Measurements from ENCODE around the gene ELOVL7. TPM values are rescaled to one million over a fixed set of nuclear protein-coding genes. Genes with fewer than 3 reads are reported as not detected.
A peak's percentile ranks its signal among the peaks of the same experiment; 100 is the strongest.
"Not testable (repeated sequence)": the region's sequence is repeated elsewhere in the genome, so short reads cannot be mapped to it uniquely, and the experiment has no call there.

ELOVL7 gene
- total RNA-seq, 3 donors from 2014 or later, result 8.9 to 33.7 (median 15.9) TPM

DNA sequence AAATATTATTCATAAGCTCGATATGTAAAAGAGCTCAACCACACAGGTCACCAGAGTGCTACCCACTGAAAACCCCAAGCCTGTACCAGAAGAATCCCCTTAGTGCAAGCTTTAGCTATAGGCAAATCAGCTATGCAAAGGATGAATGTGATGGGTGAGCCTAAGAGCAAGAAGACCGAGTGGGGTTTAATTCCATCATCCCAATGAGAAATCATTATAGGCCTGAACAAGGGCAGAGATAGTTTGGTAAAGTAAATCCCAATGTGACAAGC, 21.8 kb downstream of the ELOVL7 start:
- Histone ChIP-seq H3K4me1 (ENCODE audit: low read depth) (no peaks in the 10 kb centered on the region), H3K9me3 (no peaks in the 10 kb centered on the region), H3K4me3 (no peak overlapping the region), H3K36me3 (ENCODE audit: low read depth) (no peaks in the 10 kb centered on the region)
- ATAC-seq (no peak), DNase-seq (no peak)
- TF ChIP-seq, protein P1, sequence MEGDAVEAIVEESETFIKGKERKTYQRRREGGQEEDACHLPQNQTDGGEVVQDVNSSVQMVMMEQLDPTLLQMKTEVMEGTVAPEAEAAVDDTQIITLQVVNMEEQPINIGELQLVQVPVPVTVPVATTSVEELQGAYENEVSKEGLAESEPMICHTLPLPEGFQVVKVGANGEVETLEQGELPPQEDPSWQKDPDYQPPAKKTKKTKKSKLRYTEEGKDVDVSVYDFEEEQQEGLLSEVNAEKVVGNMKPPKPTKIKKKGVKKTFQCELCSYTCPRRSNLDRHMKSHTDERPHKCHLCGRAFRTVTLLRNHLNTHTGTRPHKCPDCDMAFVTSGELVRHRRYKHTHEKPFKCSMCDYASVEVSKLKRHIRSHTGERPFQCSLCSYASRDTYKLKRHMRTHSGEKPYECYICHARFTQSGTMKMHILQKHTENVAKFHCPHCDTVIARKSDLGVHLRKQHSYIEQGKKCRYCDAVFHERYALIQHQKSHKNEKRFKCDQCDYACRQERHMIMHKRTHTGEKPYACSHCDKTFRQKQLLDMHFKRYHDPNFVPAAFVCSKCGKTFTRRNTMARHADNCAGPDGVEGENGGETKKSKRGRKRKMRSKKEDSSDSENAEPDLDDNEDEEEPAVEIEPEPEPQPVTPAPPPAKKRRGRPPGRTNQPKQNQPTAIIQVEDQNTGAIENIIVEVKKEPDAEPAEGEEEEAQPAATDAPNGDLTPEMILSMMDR (IDR thresholded peaks at IDR 0.05), result no peak
- intact Hi-C loops (cut with DNase I, micrococcal nuclease), result no loop called here

DNA sequence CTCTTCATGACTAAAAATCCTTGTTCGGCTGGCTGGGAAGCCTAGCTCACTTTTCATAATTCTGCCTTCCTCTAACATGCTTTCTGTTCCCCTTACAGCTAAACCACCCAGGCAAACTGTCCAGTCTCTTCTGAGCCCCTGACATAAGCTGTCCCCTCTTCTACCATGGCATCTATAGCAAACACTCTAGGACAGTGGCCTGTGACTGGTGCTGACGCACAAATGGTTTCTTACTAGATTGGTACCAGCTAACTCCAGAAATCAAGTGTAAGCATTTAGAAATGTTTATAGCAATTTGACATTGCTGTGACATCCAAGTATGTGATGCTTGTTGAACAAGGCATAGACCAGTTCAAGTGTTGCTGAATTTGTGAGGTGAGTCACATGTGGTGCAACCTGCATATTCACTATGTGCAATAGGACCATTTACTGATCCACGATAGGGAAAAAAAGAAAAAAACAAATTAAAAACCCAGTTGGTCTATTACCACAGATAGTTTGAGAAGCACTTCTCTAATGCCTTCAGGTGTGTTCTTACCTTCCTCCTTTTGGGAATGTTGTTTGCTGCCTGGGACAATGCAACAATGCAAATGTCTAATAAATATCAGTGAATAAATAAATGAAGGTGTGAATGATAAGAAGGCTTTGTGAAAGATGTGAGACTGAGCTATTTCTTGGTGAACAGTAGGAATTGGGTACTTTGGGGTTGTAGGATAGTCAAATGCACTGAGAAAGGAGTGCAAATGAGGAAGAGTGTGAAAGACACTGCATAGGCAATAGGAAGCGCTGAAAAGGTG, 22.4 kb downstream of the ELOVL7 start:
- Histone ChIP-seq H3K4me3 (no peak overlapping the region), H3K4me1 (ENCODE audit: low read depth) (no peaks in the 10 kb centered on the region), H3K36me3 (ENCODE audit: low read depth) (no peaks in the 10 kb centered on the region), H3K9me3 (no peaks in the 10 kb centered on the region)
- ATAC-seq, result no peak
- TF ChIP-seq, protein P1 (IDR thresholded peaks at IDR 0.05), result no peak
- no peak for DNase-seq
- intact Hi-C loops (cut with DNase I, micrococcal nuclease), result no loop called here

DNA sequence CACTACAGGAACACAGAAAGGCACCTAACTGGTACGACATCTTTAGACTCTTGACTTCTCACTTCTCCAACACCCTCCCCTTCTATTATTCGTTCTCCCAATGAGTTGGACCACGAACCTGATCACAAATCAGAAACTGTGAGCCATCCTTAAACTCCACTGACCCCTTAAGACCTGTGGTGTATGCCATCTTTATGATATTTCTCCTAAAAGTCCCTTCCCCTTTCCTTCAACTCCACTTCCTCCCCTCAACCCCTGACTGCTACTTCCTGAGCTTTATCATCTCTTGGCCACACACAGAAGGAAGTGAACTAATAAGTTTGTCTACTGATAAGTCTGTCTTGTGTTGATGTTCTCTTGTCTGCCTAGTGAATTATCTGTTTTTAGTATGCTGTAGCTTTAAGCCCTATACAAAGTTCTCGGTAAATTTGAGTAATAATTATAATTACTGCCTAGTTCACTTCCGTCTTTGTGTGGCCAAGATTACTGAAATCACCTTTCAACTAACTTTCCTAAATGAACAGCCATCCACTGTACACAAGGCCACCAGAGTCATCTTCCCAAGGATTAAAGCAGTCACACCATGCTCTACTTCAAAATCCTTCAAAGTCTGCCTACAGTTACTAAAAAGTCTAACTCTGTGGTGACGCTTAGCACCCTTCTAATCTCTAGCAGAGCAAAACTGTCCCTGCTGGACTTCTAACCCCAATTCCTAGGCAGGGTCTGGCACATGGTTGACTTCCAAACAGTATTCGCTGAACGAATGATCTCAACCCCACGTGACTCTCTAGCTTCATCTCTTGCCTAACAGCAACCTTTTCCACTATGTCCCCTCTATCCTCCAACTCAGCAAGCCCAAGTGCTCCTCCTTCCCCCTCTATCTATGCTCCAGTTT, 23.2 kb downstream of the ELOVL7 start:
- no peaks in the 10 kb centered on the region for H3K36me3 ChIP-seq (ENCODE audit: low read depth)
- H3K9me3 ChIP-seq, result no peaks in the 10 kb centered on the region
- DNase-seq, result no peak
- no peak for ATAC-seq
- intact Hi-C loops (cut with DNase I, micrococcal nuclease), result no loop called here
- H3K4me1 ChIP-seq (ENCODE audit: low read depth), result no peaks in the 10 kb centered on the region
- no peak overlapping the region for H3K4me3 ChIP-seq
- TF ChIP-seq, protein P1 (IDR thresholded peaks at IDR 0.05), result no peak

DNA sequence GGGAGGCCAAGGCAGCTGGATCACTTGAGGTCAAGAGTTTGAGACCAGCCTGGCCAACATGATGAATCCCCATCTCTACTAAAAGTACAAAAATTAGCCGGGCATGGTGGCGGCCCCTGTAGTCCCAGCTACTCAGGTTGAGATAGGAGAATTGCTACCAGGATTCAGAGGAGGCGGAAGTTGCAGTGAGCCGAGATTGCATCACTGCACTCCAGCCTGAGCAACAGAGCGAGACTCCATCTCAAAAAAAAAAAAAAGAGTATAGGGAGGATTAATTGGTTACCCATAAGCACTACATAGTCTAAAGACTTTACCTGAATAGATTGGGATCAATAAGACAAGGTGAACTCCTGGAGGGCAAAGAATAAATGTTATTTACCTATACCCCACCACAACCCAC, 27.9 kb downstream of the ELOVL7 start:
- ATAC-seq; H3K36me3 ChIP-seq (ENCODE audit: low read depth); DNase-seq; intact Hi-C loops (cut with DNase I, micrococcal nuclease); H3K4me1 ChIP-seq (ENCODE audit: low read depth); H3K4me3 ChIP-seq; H3K9me3 ChIP-seq: not testable (repeated sequence)

DNA sequence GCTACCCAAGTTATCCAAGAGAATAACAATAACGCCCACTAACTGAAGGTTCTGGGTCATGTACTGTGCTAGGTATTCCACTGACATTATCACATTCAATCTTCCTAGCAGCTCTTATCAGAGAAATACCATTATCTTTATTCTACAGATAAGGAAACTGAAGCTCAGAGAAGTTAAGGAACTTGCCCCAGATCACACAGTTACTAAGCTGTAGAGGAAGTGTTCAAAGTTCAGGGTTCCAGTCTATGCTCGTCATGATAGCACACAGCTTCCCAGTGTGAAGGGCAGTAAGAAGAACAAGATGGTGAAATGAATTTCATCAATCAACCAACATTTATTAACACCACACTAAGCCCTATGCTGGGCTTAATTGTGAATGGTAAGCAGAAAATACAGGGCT, 29.6 kb downstream of the ELOVL7 start:
- ATAC-seq (peak; percentile 77), DNase-seq (no peak)
- intact Hi-C loops (cut with DNase I, micrococcal nuclease), result no loop called here

More for the DNA sequence above, 29.6 kb downstream of the ELOVL7 start:
- H3K4me1 ChIP-seq (ENCODE audit: low read depth), result peaks cover 4% of the 10 kb centered on the region
- H3K36me3 ChIP-seq (ENCODE audit: low read depth), result no peaks in the 10 kb centered on the region
- TF ChIP-seq, protein P1 (IDR thresholded peaks at IDR 0.05), result no peak
- H3K4me3 ChIP-seq, result no peak overlapping the region
- no peaks in the 10 kb centered on the region for H3K9me3 ChIP-seq
